HL-60/S4 treated with retinoic acid at 250 ng/mL for 4 days and 3 days (cell line): ENCODE results near the gene PANK4.

Experiments used
- in situ Hi-C: fragments of 300-500 bp; cut with MboI; formaldehyde crosslinking; loops from 2 replicates; pipeline ENCODE4 v1.7.0; 2022; ENCODE audit warnings: low sequenced_read_pairs

PANK4 gene

GRCh38 chr1:2501041-2501819 lies 25.2 kb downstream of the PANK4 start:
- in situ Hi-C loops: no loop called here

- in situ Hi-C loops: no loop called here
These were observed 26.3 kb downstream of the PANK4 start for GRCh38 chr1:2499986-2500596.

DNA sequence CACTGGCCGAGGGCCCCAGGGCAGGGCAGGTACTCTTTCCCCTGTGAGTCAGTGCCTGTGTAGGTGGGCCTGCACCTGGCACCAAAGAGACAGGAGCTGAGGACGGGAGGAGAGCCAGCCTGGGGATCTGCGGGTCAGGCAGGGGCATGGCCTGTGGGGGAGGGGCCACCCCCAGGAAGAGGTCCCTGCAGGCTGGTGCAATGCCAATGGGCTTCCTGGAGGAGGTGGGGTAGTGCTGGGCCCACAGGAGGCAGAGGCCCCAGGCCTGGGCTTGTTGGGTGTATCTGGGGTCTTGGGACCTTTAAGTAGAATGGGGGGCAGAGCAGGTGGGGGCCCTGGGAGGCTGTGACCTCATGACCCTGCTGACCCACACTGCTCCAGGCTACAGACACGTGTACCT lies 27.1 kb downstream of the PANK4 start:
- in situ Hi-C loops: no loop called here

DNA sequence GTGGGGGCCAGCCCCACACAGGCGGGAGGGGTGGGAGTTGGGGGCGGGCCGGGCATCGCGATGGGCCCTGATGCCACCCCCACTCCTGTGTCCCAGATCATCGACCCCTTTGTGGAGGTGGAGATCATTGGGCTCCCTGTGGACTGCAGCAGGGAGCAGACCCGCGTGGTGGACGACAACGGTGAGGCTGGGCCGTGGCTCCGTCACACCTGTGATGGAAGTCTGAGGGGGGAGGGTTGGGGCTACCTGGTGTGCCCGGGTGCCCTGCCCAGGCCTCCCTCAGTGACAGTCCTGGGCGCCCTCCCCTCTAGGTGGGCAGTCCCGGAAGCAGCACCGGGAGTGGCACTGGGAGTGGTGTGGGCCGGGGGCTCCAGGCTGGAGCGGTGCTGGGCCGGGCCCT lies 27.7 kb downstream of the PANK4 start:
- in situ Hi-C loops: no loop called here

DNA sequence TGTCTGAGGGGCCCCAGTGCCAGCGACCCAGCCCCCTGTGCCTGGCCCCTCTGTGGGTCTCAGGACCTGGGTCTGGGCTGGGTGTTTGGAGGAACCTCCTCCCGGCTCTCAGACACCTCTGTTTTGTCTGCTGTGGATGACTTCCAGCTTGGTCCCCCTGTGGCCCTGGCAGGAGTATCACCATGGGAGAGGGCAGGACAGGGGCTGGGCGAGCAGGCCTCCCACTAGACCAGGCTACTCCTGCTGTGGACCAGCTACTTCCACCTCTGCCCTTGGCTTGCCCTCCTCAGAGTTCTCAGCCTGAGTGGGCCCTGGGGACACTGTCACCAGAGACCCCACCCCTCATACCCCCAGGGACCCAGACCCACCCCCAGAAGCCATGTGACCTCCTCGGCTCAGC lies 28.5 kb downstream of the PANK4 start:
- in situ Hi-C loops: no loop called here

DNA sequence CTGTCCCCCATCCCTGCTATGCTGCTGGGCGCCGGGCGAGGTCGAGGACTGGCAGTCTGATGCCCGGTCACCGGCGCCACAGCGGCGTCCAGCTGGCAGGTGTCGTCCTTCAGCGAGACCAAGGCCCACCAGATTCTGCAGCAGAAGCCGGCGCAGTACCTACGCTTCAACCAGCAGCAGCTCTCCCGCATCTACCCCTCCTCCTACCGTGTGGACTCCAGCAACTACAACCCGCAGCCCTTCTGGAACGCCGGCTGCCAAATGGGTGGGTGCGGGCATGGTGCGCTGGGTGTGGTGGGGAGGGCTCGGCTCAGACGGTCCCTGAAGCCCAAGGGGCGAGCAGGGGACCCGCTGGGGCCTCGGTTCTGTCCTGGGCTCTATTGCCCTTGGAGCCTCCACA lies 29.6 kb downstream of the PANK4 start:
- in situ Hi-C loops: no loop called here

DNA sequence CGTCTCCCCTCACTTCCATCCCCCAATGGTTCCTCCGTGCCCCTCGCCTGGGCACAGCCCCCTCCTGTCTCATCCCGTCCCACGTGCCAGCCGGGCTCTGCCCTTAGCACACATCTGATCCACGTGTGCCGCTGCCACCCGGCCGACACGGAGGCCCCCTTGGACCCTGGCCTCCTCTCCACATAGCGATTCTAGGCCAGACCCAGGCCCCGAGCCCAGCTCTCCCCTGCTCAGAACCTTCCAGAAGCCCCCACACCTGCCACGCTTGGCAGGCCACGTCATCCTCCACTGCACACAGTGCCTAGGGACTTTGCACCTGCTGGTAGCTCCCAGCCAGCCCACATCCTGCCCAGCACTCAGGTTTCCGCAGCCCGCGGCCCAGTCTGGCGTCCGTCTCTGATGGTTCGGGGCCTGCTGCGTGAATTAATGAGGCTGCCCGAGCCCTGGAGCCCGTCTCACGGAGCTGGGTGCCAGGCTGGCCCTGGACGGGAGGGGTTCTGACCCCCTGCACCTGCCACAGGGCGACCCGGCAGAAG lies 30.2 kb downstream of the PANK4 start:
- in situ Hi-C loops: no loop called here

- in situ Hi-C loops: no loop called here
These were observed 30.9 kb downstream of the PANK4 start for GRCh38 chr1:2495546-2495945.

- in situ Hi-C loops: no loop called here
These were observed 31.4 kb downstream of the PANK4 start for GRCh38 chr1:2495026-2495425.

DNA sequence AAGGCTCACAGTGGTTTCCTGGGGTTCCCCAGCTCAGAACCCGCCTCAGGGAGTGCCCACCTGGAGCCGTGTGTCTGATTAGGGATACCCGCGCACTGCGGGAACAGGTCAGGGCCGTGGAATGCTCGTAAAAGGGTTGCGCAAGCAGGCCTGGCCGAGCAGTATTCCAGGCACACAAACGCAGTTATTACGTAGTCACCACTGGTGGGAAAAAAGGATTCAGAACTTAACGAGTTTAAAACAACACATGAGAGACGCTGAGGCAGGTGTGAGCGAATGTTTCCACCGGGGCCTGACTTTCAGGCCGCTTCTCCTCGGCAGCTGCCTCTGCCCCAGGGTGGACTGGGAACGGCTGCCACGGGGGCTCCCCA lies 32.1 kb downstream of the PANK4 start:
- in situ Hi-C loops: no loop called here

- in situ Hi-C loops: no loop called here
These were observed 32.6 kb downstream of the PANK4 start for GRCh38 chr1:2493691-2494322.

DNA sequence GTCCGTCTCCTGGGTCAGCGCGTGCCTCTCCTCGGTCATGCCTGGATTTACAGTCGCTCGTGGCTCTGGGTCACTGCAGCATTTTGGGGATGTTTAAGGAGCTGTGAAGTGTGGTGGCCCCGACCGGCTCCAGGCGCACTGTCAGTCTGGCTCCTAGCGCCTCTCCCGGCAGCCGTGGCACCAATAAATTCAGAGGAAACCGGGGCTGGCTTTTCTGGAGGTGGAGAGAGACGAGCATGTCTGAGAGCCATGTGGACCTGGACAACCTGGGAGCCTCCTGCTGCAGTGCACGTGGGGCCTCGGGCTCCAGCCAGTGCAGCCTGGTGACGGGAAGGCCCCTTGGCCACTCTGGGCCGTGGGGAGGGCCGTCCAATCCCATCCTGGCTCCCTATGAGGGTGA lies 33.2 kb downstream of the PANK4 start:
- in situ Hi-C loops: no loop called here

- in situ Hi-C loops: no loop called here
These were observed 34.3 kb downstream of the PANK4 start for GRCh38 chr1:2492091-2492490.

GRCh38 chr1:2489615-2490014 lies 36.8 kb downstream of the PANK4 start:
- in situ Hi-C loops: no loop called here

- in situ Hi-C loops: no loop called here
These were observed 37.7 kb downstream of the PANK4 start for GRCh38 chr1:2488688-2489087.

- in situ Hi-C loops: no loop called here
These were observed 39.8 kb downstream of the PANK4 start for GRCh38 chr1:2486558-2486957.

GRCh38 chr1:2486041-2486440 lies 40.4 kb downstream of the PANK4 start:
- in situ Hi-C loops: no loop called here

- in situ Hi-C loops: no loop called here
These were observed 42.4 kb downstream of the PANK4 start for GRCh38 chr1:2483970-2484369.

- in situ Hi-C loops: no loop called here
These were observed 43.4 kb downstream of the PANK4 start for GRCh38 chr1:2483026-2483425.

GRCh38 chr1:2482588-2482987 lies 43.8 kb downstream of the PANK4 start:
- in situ Hi-C loops: no loop called here

GRCh38 chr1:2481885-2482284 lies 44.5 kb downstream of the PANK4 start:
- in situ Hi-C loops: no loop called here

- in situ Hi-C loops: no loop called here
These were observed 45.4 kb downstream of the PANK4 start for GRCh38 chr1:2480986-2481364.
